Lung (tissue), 12 donors: Measurements from ENCODE around the gene LCN15. TPM values are rescaled to one million over a fixed set of nuclear protein-coding genes. Genes with fewer than 3 reads are reported as not detected.
A peak's percentile ranks its signal among the peaks of the same experiment; 100 is the strongest.

Source experiments
- ATAC-seq: fragments of 200-7000 bp; cut with Tn5 transposase; one replicate; pipeline ENCODE4 v1.9.1; 2020; ENCODE audit warnings: moderate number of reproducible peaks; ENCODE audit not compliant: insufficient read depth, low FRiP score
- DNase-seq, 3 donors: peaks; one replicate each; pipeline ENCODE4 v3.0.0-alpha.2; 2013 to 2017
- H3K27ac ChIP-seq, 2 donors: one replicate each; pipeline ENCODE4 v1.5.1; 2013; ENCODE audit warnings: mild to moderate bottlenecking in 2 of 2, moderate library complexity in 2 of 2, control low read depth in 1 of 2, inconsistent platforms in 1 of 2, low read depth in 1 of 2, low read length in 1 of 2
- H3K27me3 ChIP-seq, 3 donors: one replicate each; pipeline ENCODE4 v1.5.1; 2013; ENCODE audit warnings: low read length in 2 of 3; ENCODE audit not compliant: control insufficient read depth in 3 of 3, insufficient read depth in 3 of 3
- H3K36me3 ChIP-seq, 4 donors: one replicate each; pipeline ENCODE4 v1.5.1; 2013; ENCODE audit warnings: low read length in 4 of 4, mild to moderate bottlenecking in 1 of 4, moderate library complexity in 1 of 4; ENCODE audit not compliant: control insufficient read depth in 4 of 4, insufficient read depth in 4 of 4
- H3K4me1 ChIP-seq, 5 donors: one replicate each; pipeline ENCODE4 v1.5.1; 2013; ENCODE audit warnings: low read length in 5 of 5, mild to moderate bottlenecking in 2 of 5, moderate library complexity in 1 of 5; ENCODE audit not compliant: control insufficient read depth in 5 of 5, insufficient read depth in 5 of 5
- H3K4me3 ChIP-seq: one replicate; pipeline ENCODE4 v1.5.1; 2013; ENCODE audit warnings: mild to moderate bottlenecking, control low read depth, moderate library complexity
- H3K9ac ChIP-seq, 2 donors: one replicate each; pipeline ENCODE4 v1.5.1; 2013; ENCODE audit warnings: low read length in 2 of 2, control low read depth in 1 of 2; ENCODE audit not compliant: insufficient read depth in 1 of 2
- H3K9me3 ChIP-seq, 4 donors: one replicate each; pipeline ENCODE4 v1.5.1; 2013; ENCODE audit warnings: low read length in 3 of 4, mild to moderate bottlenecking in 1 of 4, moderate library complexity in 1 of 4; ENCODE audit not compliant: control insufficient read depth in 4 of 4, insufficient read depth in 3 of 4
- CTCF ChIP-seq: IDR thresholded peaks from 2 replicates; pipeline ENCODE4 v1.5.1; 2012; ENCODE audit warnings: mild to moderate bottlenecking; ENCODE audit errors: control extremely low read depth, extremely low read depth
- WGBS, 2 donors: extraction: QIAGEN DNeasy Blood & Tissue Kit; methylation state at CpG; one replicate each; pipeline ENCODE4 v1.1.7; 2013; 5-methylcytosine and 5-hydroxymethylcytosine counted together
- polyA plus RNA-seq, 2 donors: library from polyadenylated mRNA; stranded (reverse); fragments of 200-250 nt; gene quantifications; one replicate each; pipeline ENCODE4 v1.2.1, GENCODE V29; 2013
- total RNA-seq, 2 donors: library from RNA; depleted of rRNA in 1 of 2; stranded (reverse); fragments of >200 nt in 1 of 2; gene quantifications; one replicate each; pipeline ENCODE4 v1.2.1, GENCODE V29; 2014 to 2021
- donor health status: control.
- donor health status: control.
- donor health status: Bipolar disorder and iron deficiency.
- donor health status: healthy.
- donor health status: DM: yes; HTN: yes; CAD: no.

LCN15 gene
- total and polyA plus RNA-seq, 4 donors, result 0.16 TPM; not detected in 3

- TF ChIP-seq CTCF, result no peak
- H3K9me3 ChIP-seq, result no peaks in the 10 kb centered on the region
- no peak for ATAC-seq
- no peak for DNase-seq
- H3K4me1 ChIP-seq, result peaks cover 0 to 2% (median 0%) of the 10 kb centered on the region in 5 donors
- H3K27me3 ChIP-seq, result peaks cover 0 to 3% (median 0%) of the 10 kb centered on the region in 3 donors
- H3K36me3 ChIP-seq, result no peaks in the 10 kb centered on the region
- no peak overlapping the region for H3K4me3 ChIP-seq
- WGBS, 2 donors, result 89 to 90% methylated on average over 14 of the region's 14 CpGs
- H3K9ac ChIP-seq, result no peak overlapping the region
- no peak overlapping the region for H3K27ac ChIP-seq
These were observed 676 bp downstream of the LCN15 start for GRCh38 chr9:136763649-136764035.

DNA sequence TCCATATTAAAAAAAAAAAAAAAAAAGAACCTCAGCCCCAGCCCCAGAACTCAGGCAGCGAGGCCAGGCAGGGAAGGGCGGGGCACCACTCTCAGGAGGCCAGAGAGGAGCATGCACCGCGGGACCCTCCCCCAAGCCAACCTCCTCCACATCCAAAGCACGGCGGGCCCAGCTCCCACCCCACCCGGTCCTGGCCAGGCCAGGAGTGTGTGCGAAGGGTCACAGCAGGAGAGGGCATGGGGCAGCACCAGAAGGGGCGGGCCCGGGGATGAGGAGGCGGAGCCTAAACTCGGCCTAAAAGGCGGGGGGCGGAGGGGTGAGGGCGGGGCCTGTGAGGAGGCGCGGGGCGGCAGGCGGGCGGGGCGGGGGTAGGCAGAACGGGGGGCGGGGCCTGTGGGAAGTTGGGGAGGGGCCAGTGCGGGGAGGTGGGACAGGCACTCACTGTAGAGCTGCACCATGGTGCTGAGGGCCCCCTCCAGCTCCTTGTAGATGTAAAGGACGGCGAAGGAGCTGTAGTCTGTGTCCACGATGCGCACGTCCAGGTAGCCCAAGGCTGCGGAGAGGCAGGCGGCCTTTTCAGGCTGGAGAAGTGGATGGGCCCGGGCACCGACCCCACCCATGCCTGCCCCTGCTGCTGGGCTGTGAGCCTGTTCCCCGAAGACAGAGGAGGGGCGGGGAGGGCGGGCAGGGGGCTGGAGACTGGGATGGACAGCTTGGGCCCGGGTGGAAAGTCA, 1.2 kb downstream of the LCN15 start:
- Histone ChIP-seq H3K27ac (no peak overlapping the region), H3K36me3 (no peaks in the 10 kb centered on the region), H3K4me3 (no peak overlapping the region), H3K9ac (no peak overlapping the region), H3K27me3 (peaks cover 0 to 3% (median 0%) of the 10 kb centered on the region in 3 donors), H3K9me3 (no peaks in the 10 kb centered on the region), H3K4me1 (peaks cover 0 to 2% (median 0%) of the 10 kb centered on the region in 5 donors)
- DNase-seq (peak; percentile 11 to 55 (median 20)), ATAC-seq (no peak)
- TF ChIP-seq CTCF, result no peak
- 19 to 22% methylated on average over 20 to 37 of the region's 37 CpGs for WGBS, 2 donors

DNA sequence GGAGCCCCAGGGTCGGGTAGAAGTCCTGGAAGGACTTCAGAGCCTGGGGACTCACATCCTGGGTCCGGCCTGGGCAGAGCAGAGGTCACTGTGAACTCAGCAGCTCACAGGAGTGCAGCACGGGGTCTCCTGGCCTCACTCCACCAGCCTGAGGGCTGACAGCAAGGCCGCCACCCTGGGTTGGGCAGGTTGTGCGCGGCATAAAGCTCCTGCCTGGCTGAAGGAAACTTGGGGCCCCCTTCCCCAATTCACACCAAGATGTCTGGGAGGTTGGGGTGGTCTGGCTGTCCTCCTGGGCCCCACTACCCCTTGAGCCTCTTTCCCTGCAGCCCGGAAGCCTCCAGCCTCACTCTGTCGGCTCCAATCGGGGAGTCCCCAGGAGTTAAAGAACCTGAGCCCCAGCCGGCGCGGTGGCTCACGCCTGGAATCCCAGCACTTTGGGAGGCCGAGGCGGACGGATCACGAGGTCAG, 2.1 kb downstream of the LCN15 start:
- WGBS, 2 donors, result 83 to 86% methylated on average over 16 to 17 of the region's 17 CpGs
- ATAC-seq (no peak), DNase-seq (no peak)
- Histone ChIP-seq H3K4me1 (peaks cover 0 to 3% (median 0%) of the 10 kb centered on the region in 5 donors), H3K9me3 (no peaks in the 10 kb centered on the region), H3K4me3 (no peak overlapping the region), H3K27me3 (no peaks in the 10 kb centered on the region), H3K36me3 (no peaks in the 10 kb centered on the region), H3K9ac (no peak overlapping the region), H3K27ac (no peak overlapping the region)
- TF ChIP-seq CTCF, result no peak
